HL-60 (cell line): ENCODE data around the gene KIF22.

Experiments used
- DNase-seq, 2 experiments: peaks; one replicate each; pipeline ENCODE4 v3.0.0-alpha.2; 2010 to 2020; ENCODE audit warnings: low read depth in 1 of 2, low spot score in 1 of 2
- H3K27ac ChIP-seq: fragments of 250-450 bp; sonication (Bioruptor Pico); replicated peaks from 2 replicates; pipeline ENCODE4 v1.5.1; 2020; ENCODE audit warnings: mild to moderate bottlenecking, moderate library complexity
- H3K27me3 ChIP-seq: fragments of 250-450 bp; sonication (Bioruptor Pico); 2 replicates; pipeline ENCODE4 v1.5.1; 2021; ENCODE audit warnings: mild to moderate bottlenecking, moderate library complexity; ENCODE audit not compliant: insufficient read depth, poor library complexity, severe bottlenecking
- H3K4me3 ChIP-seq: replicated peaks from 2 replicates; pipeline ENCODE4 v1.5.1; 2011; ENCODE audit warnings: mild to moderate bottlenecking, control low read depth, low read length; ENCODE audit not compliant: insufficient read depth
- GABPA ChIP-seq: IDR thresholded peaks from 2 replicates; pipeline ENCODE4 v1.6.1; 2012; ENCODE audit warnings: low read depth
- POLR2AphosphoS5 ChIP-seq: IDR thresholded peaks from 2 replicates; pipeline ENCODE4 v1.6.1; 2012; ENCODE audit warnings: low read depth
- SPI1 ChIP-seq: IDR thresholded peaks from 2 replicates; pipeline ENCODE4 v1.6.1; 2012; ENCODE audit warnings: low read depth, mild to moderate bottlenecking, borderline replicate concordance
- TF ChIP-seq, protein P1 (sequence below): IDR thresholded peaks from 2 replicates; pipeline ENCODE4 v1.6.1; 2012; ENCODE audit warnings: low read depth; ENCODE audit not compliant: insufficient replicate concordance
- TF ChIP-seq, protein P2 (sequence below): IDR thresholded peaks from one replicate; pipeline ENCODE4 v1.5.1; 2011; ENCODE audit warnings: low read length, control low read depth, inconsistent platforms; ENCODE audit not compliant: insufficient read depth

KIF22 gene

GRCh38 chr16:29850998-29851397 is 60.4 kb downstream of the KIF22 start:
- H3K27ac ChIP-seq: no peak overlapping the region
- H3K4me3 ChIP-seq: no peak overlapping the region
- no peaks in the 10 kb centered on the region for H3K27me3 ChIP-seq
- DNase-seq: no peak
- TF ChIP-seq SPI1 (no peak), POLR2AphosphoS5 (no peak), GABPA (no peak)
- TF ChIP-seq, protein P1, sequence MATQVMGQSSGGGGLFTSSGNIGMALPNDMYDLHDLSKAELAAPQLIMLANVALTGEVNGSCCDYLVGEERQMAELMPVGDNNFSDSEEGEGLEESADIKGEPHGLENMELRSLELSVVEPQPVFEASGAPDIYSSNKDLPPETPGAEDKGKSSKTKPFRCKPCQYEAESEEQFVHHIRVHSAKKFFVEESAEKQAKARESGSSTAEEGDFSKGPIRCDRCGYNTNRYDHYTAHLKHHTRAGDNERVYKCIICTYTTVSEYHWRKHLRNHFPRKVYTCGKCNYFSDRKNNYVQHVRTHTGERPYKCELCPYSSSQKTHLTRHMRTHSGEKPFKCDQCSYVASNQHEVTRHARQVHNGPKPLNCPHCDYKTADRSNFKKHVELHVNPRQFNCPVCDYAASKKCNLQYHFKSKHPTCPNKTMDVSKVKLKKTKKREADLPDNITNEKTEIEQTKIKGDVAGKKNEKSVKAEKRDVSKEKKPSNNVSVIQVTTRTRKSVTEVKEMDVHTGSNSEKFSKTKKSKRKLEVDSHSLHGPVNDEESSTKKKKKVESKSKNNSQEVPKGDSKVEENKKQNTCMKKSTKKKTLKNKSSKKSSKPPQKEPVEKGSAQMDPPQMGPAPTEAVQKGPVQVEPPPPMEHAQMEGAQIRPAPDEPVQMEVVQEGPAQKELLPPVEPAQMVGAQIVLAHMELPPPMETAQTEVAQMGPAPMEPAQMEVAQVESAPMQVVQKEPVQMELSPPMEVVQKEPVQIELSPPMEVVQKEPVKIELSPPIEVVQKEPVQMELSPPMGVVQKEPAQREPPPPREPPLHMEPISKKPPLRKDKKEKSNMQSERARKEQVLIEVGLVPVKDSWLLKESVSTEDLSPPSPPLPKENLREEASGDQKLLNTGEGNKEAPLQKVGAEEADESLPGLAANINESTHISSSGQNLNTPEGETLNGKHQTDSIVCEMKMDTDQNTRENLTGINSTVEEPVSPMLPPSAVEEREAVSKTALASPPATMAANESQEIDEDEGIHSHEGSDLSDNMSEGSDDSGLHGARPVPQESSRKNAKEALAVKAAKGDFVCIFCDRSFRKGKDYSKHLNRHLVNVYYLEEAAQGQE: no peak
- TF ChIP-seq, protein P2, sequence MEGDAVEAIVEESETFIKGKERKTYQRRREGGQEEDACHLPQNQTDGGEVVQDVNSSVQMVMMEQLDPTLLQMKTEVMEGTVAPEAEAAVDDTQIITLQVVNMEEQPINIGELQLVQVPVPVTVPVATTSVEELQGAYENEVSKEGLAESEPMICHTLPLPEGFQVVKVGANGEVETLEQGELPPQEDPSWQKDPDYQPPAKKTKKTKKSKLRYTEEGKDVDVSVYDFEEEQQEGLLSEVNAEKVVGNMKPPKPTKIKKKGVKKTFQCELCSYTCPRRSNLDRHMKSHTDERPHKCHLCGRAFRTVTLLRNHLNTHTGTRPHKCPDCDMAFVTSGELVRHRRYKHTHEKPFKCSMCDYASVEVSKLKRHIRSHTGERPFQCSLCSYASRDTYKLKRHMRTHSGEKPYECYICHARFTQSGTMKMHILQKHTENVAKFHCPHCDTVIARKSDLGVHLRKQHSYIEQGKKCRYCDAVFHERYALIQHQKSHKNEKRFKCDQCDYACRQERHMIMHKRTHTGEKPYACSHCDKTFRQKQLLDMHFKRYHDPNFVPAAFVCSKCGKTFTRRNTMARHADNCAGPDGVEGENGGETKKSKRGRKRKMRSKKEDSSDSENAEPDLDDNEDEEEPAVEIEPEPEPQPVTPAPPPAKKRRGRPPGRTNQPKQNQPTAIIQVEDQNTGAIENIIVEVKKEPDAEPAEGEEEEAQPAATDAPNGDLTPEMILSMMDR: no peak

DNA sequence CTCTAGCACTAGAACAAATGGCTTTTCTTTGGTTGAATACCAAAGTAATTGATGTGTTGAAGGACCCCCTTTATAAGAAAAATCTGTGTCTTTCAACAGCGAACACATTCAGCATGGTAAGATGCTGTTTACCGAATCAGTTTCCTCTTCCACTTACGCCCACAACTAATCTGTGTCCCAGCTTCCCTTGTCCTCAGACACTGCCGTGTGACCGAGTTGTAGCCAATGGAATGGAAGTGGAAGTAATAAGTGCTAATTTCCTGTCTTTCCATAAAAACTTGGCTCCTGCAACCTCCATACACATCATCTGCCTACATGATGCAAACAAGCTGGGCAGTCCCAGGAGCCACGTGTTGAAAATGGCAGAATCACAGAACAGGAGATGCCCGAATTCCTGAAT is 62.1 kb downstream of the KIF22 start:
- no peaks in the 10 kb centered on the region for H3K27me3 ChIP-seq
- DNase-seq: no peak
- H3K27ac ChIP-seq: no peak overlapping the region
- TF ChIP-seq SPI1 (no peak), GABPA (no peak), POLR2AphosphoS5 (no peak)
- TF ChIP-seq, protein P1: no peak
- TF ChIP-seq, protein P2: no peak
- H3K4me3 ChIP-seq: no peak overlapping the region

GRCh38 chr16:29854520-29855100 is 64.1 kb downstream of the KIF22 start:
- no peak for TF ChIP-seq SPI1
- TF ChIP-seq POLR2AphosphoS5: no peak
- TF ChIP-seq, protein P1: no peak
- no peak for TF ChIP-seq GABPA
- TF ChIP-seq, protein P2: no peak
- Histone ChIP-seq H3K27ac (no peak overlapping the region), H3K4me3 (no peak overlapping the region), H3K27me3 (no peaks in the 10 kb centered on the region)
- no peak for DNase-seq
